Stimulated activated CD8-positive, alpha-beta memory T cell treated with anti-CD3 and anti-CD28 coated beads, Interleukin-4, amount 100 ng/mL, for 4 hours (primary cell): ENCODE measurements around the gene LAMA4.

Experiments used
- DNase-seq, 2 donors: peaks; one replicate each; pipeline ENCODE4 v3.0.0-alpha.2; 2020; ENCODE audit warnings: low read depth in 2 of 2, low spot score in 1 of 2

Gene LAMA4

GRCh38 chr6:112253841-112254816 lies at the start of gene LAMA4:
Gene LAMA4 (minus strand): TSS chr6:112254567. CDS start chr6:112254150, 417 bp downstream.
- no peak for DNase-seq

- DNase-seq = no peak
Observed at GRCh38 chr6:112302142-112302705, 47.9 kb upstream of the LAMA4 start.

GRCh38 chr6:112300896-112301295 lies 46.5 kb upstream of the LAMA4 start:
- no peak for DNase-seq

GRCh38 chr6:112298816-112299281 lies 44.5 kb upstream of the LAMA4 start:
- no peak for DNase-seq

- DNase-seq = no peak
Observed at GRCh38 chr6:112298021-112298745, 43.8 kb upstream of the LAMA4 start.

GRCh38 chr6:112296694-112297093 lies 42.3 kb upstream of the LAMA4 start:
- DNase-seq = no peak

GRCh38 chr6:112296122-112296521 lies 41.8 kb upstream of the LAMA4 start:
- no peak for DNase-seq

- no peak for DNase-seq
Observed at GRCh38 chr6:112291161-112291762, 36.9 kb upstream of the LAMA4 start.

GRCh38 chr6:112289038-112289566 lies 34.7 kb upstream of the LAMA4 start:
- no peak for DNase-seq

GRCh38 chr6:112288475-112288874 lies 34.1 kb upstream of the LAMA4 start:
- DNase-seq = no peak

- DNase-seq = no peak
Observed at GRCh38 chr6:112287577-112288225, 33.3 kb upstream of the LAMA4 start.

GRCh38 chr6:112286500-112287144 lies 32.3 kb upstream of the LAMA4 start:
- no peak for DNase-seq

- peak in 1 of 2 donors; percentile 16 for DNase-seq
Observed at GRCh38 chr6:112286010-112286409, 31.6 kb upstream of the LAMA4 start.

- no peak for DNase-seq
Observed at GRCh38 chr6:112284603-112285002, 30.2 kb upstream of the LAMA4 start.

- no peak for DNase-seq
Observed at GRCh38 chr6:112283621-112284020, 29.3 kb upstream of the LAMA4 start.

GRCh38 chr6:112281821-112282615 lies 27.7 kb upstream of the LAMA4 start:
- DNase-seq = no peak

- no peak for DNase-seq
Observed at GRCh38 chr6:112279031-112279935, 24.9 kb upstream of the LAMA4 start.

- no peak for DNase-seq
Observed at GRCh38 chr6:112275365-112275764, 21.0 kb upstream of the LAMA4 start.
